ENCODE results near the gene CNTNAP2.

Gene CNTNAP2

DNA sequence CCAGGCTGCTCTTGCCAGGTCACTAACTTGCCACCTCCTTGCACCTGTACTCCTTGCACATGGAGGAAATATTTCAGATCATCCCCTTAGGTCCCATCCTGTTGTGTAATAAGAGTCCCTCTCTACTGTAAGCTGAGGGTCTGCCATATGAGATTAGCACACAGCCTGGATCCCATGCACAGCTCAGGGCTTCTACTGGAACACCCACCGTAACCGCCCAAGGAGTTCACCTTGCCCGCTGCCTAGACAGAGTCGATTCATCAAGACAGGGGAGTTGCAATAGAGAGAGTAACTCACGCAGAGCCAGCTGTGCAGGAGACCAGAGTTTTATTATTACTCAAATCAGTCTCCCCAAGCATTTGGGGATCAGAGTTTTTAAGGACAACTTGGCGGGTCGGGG lies 1779.5 kb downstream of the CNTNAP2 start:
- no peak for DNase-seq

- DNase-seq: no peak
Measured at GRCh38 chr7:147903536-147904218, 1787.1 kb downstream of the CNTNAP2 start.

DNA sequence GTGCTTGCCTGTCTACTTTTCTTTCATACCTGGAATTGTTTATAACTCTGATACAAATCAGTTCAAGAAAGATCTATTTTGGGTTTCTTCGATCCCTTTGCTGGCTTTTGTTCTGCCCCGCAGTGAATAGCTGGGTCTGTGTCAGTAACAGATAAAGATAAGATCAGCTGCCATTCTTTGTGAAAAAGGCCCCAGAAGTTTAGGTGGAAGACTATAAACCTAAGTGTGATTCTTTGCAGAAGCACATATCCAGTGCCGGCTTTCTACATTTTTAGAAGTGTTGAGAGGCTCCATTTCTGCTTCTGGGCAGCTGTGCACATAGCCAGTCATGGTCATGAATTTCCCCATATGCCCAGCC lies 1787.6 kb downstream of the CNTNAP2 start:
- DNase-seq: no peak

GRCh38 chr7:147909431-147910148 lies 1793.0 kb downstream of the CNTNAP2 start:
- no peak for DNase-seq

GRCh38 chr7:147911201-147911601 lies 1794.6 kb downstream of the CNTNAP2 start:
- peak; percentile 79 for DNase-seq

- DNase-seq: no peak
Measured at GRCh38 chr7:147912291-147912690, 1795.7 kb downstream of the CNTNAP2 start.

DNA sequence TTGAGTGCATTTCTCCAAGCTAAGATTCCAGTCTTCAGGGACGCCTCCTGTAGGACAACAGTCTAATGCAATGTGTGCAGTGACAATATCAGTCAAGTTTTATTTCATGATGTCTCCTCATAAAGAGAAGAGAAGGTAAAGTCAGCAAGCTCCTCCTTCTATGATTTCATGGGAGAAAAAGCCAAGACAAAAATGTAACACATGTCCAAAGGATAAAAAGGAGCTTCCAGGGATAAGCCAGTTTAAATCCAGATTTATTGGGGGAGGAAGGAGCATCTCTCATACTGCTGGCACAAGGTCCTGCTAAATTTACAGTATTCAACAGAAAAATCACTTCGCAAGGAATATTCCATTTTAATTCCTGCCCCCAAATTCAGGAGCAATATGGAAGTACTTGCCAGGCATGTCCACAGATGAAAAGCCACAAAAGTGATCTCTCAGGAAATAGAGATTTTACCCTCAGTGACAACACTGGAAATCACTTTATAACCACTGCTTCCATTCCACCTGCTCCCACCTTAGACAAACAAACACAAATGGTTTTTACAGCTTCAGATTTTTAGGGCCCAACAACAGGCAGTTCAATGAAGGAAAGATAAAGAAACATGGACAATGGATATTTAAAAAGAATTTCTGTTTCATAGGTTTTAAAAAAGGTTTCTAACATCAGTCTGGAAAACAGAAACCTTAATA lies 1796.5 kb downstream of the CNTNAP2 start:
- peak; percentile 6 for DNase-seq

DNA sequence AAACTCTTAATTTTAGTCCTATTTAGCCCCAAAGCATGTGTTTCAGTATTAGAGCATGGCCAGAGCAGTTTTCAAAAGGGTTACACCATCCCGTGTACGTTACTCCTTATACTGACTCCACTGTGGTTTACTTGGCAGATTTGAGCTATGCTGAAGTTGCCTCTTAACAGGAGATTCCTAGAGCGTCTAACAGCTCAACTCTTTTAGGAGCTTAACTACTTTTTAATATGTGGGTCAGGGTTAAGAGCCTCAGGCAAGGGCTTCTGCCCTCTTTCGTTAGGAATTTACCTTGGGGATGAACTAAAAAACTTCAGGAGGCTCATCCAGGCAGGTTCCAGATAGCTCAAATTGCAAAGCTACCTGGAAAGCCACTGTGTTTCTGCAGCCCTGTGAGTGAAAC lies 1799.2 kb downstream of the CNTNAP2 start:
- peak; percentile 7 for DNase-seq

- no peak for DNase-seq
Measured at GRCh38 chr7:147916573-147916972, 1800.0 kb downstream of the CNTNAP2 start.

GRCh38 chr7:147923841-147924240 lies 1807.2 kb downstream of the CNTNAP2 start:
- no peak for DNase-seq

- no peak for DNase-seq
Measured at GRCh38 chr7:147937428-147937827, 1820.8 kb downstream of the CNTNAP2 start.

DNA sequence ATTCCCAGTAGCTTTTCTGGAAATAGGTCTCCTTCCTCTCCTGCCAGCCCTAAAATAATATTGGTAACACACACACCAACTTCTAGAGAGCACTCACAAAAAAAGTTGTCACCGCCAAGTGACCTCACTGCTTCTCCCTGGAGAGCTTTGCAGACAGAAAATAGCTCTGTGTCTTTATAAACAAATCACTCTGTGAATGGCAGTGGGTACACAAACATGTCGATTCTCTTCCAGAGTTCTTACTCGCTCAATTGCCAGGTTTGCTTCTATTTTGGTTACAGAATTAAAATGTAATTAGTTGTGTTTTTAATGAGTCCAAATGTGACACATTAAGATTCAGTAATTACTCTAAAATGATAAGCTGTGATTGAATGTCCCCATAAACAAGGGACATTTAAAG lies 1824.8 kb downstream of the CNTNAP2 start:
- DNase-seq: no peak

DNA sequence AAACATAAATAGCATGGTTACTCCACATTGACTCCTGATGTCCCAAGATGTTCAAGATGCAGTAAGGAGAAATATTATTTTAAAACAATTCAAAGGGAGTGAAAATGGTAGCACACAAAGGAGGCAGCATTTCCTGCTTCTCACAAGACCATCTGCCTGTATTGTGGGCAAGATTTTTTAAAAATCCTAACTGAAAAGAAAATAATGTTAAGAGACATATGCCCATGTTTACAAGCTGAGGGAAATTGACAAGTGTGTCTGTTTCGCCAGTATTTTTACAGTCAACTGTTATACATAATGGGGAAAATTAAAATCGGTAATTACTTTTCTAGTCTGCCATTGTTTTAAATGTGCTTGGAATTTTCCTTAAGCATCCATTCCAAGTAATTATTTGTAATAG lies 1827.7 kb downstream of the CNTNAP2 start:
- no peak for DNase-seq

DNA sequence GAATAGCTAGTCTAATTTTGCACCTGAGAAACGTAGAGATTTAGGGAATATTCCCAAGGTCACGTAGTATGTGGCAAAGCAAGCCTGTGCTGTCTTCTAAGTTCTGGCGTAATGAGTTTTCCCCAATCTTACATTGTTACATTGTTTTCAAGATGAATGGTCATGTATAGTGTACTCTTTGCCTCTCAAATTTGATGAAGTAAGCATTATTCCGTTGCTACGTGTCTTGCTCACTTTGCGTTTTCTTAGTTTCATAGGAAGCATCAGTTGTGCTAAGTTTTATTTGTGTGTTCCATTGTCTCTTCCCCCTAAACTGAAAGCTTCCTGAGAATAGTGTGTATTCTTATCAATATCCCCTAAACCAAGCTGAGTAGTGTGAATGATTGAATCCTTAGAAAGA lies 1836.3 kb downstream of the CNTNAP2 start:
- no peak for DNase-seq

DNA sequence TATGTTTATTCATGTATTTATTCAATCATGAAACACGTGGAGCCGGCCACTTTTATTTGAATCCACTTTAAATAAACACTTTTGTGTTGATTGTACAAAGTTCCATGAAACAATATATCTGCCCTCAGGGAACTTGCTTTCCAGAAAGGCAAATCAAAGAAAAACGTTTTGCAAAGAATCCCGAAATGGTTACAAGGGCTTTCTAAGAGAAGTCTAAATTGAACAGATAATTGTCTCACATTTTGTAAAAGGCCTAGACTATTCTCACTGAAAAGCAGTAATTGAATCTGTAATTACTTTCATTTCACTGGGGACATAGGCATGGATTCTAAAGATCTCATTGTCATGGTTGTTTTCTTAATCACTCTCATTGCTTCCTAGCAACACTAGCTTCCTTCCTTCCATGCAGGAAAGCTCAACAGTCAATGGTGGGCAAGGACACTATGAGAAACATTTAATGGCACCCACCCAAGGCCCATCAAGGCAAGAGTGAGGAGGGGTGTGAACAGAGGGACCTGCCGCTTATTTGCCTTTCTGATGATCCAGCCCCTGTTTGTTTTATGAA lies 1851.5 kb downstream of the CNTNAP2 start:
- DNase-seq: no peak

- no peak for DNase-seq
Measured at GRCh38 chr7:147971606-147972110, 1855.1 kb downstream of the CNTNAP2 start.

- DNase-seq: no peak
Measured at GRCh38 chr7:147978201-147978600, 1861.6 kb downstream of the CNTNAP2 start.

GRCh38 chr7:147978651-147979050 lies 1862.0 kb downstream of the CNTNAP2 start:
- DNase-seq: no peak

- peak; percentile 8 for DNase-seq
Measured at GRCh38 chr7:147980826-147981813, 1864.5 kb downstream of the CNTNAP2 start.

- no peak for DNase-seq
Measured at GRCh38 chr7:147982307-147982706, 1865.7 kb downstream of the CNTNAP2 start.

DNA sequence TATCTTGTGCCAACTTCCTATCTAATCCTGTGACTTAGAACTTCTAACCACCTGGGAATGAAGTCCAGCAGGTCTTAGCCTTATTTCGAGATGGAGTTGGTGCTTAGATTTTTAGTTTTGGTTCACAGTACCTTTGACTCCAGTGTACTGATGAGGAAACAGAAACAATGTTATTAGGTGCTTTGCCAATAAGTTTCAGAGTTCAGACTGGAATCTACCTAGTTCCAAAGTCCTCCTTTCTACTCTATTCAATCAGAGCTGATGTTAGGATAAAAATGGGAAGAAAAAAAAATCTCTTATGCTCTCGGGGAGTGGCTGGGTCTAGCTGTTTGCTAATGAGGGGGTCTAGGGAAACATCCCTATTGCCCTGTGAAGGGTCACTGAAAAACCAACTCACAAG lies 1867.7 kb downstream of the CNTNAP2 start:
- no peak for DNase-seq

- DNase-seq: no peak
Measured at GRCh38 chr7:147990079-147990478, 1873.5 kb downstream of the CNTNAP2 start.

All from fibroblast of skin of scalp (primary cell).